NCI-H1092 treated with DMSO at 0.1 percent for 48 hours (cell line): ENCODE results near the gene ZNF219.
"Not testable (repeated sequence)": the region's sequence is repeated elsewhere in the genome, so short reads cannot be mapped to it uniquely, and the experiment has no call there.

Experiments
- DNase-seq: peaks from one replicate; lab custom pipeline; 2025; lab: John Stamatoyannopoulos, UW

ZNF219 gene

GRCh38 chr14:21041676-21042433 is 56.6 kb downstream of the ZNF219 start, which contains the start of gene RNASE7:
Gene RNASE7, plus strand, starts transcription at chr14:21042362. Its CDS starts 631 bp downstream, at chr14:21042993.
- DNase-seq, result no peak

- DNase-seq, result not testable (repeated sequence)
Measured at GRCh38 chr14:21040941-21041340, 57.5 kb downstream of the ZNF219 start.

- DNase-seq, result no peak
Measured at GRCh38 chr14:21040370-21040925, 58.0 kb downstream of the ZNF219 start.
